Ishikawa (cell line): Measurements from ENCODE around the gene SPOCK1.

Experiments
- YY1 ChIP-seq: IDR thresholded peaks from 2 replicates; pipeline ENCODE4 v1.6.1; 2012; ENCODE audit warnings: low read depth
- TF ChIP-seq, protein P1 (sequence below): IDR thresholded peaks from 2 replicates; pipeline ENCODE4 v1.6.1; 2012

DNA sequence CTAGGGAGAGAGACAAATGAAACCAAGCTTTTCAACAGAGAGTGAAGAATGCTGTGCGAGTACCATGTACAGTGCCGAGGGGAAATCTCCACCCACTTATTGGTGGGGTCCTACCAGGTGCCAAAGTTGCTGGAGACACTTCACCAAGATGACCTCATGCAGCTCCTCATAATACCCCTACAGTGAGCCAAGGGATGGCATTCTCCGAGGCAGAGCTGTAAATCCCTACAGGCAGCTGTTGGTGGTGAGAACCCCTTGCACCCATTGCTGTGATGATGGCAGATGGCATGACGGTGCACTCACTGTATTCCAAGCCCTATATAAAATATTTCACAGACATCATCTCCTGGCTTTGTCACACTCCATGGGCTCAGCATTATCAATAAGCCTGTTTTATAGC lies 464.9 kb downstream of the SPOCK1 start:
- TF ChIP-seq YY1 = no peak
- TF ChIP-seq, protein P1, sequence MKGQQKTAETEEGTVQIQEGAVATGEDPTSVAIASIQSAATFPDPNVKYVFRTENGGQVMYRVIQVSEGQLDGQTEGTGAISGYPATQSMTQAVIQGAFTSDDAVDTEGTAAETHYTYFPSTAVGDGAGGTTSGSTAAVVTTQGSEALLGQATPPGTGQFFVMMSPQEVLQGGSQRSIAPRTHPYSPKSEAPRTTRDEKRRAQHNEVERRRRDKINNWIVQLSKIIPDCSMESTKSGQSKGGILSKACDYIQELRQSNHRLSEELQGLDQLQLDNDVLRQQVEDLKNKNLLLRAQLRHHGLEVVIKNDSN = no peak
